ENCODE data around the gene ZNF558.
"Not testable (repeated sequence)": the region's sequence is repeated elsewhere in the genome, so short reads cannot be mapped to it uniquely, and the experiment has no call there.

ZNF558 gene

DNA sequence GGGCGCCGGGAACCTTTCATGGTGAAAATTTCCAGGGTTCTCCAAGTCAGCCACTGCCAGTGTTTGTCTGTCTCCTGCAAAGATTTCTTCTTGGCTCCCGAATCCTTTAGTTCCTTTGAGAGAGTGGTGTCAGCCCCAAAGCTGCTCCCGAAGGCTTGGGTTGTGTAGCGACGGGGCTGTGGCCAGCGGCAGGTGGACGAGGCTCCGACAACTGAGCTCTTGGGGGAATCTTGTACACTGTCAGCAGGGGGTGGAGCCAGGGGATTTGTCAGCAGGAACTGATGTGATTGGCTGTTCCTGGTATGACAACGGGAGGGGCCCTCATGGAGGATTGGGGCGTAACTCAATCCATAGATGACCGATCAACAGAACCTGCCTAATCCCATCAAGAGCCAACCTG, 58.5 kb downstream of the ZNF558 start:
- not testable (repeated sequence) for DNase-seq

DNA sequence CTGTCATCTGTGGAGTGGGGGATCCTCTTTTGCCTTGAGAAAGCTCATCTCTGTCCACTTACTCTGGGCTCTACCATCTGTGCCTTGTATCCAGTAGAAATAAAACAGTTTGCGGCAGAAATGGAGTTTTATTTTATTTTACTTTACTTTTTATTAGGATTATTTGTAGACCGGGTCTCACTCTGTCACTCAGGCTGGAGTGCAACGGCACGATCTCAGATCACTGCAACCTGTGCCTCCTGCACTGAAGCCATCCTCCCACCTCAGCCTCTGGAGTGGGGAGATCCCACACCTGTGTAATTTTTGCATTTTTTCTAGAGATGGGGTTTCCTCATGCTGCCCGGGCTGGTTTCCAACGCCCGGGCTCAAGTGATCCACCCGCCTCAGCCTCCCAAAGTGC, 62.8 kb downstream of the ZNF558 start:
- not testable (repeated sequence) for DNase-seq

DNA sequence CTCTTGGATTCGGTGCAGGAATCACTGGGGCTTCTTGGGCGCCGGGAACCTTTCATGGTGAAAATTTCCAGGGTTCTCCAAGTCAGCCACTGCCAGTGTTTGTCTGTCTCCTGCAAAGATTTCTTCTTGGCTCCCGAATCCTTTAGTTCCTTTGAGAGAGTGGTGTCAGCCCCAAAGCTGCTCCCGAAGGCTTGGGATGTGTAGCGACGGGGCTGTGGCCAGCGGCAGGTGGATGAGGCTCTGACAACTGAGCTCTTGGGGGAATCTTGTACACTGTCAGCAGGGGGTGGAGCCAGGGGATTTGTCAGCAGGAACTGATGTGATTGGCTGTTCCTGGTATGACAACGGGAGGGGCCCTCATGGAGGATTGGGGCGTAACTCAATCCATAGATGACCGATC, 64.8 kb downstream of the ZNF558 start:
- DNase-seq = not testable (repeated sequence)
